HCT116 (cell line): ENCODE results near the gene PHACTR1. TPM values are rescaled to one million over a fixed set of nuclear protein-coding genes. Genes with fewer than 3 reads are reported as not detected.

Experiments
- ATAC-seq: fragments of 200-7000 bp; cut with Tn5 transposase; 2 replicates; pipeline ENCODE4 v1.9.1; 2020; ENCODE audit warnings: mild to moderate bottlenecking, moderate library complexity
- BruUV-seq: library from RNA; stranded (reverse); fragments of 400-500 nt; replicated peaks from 2 replicates; lab custom pipeline; 2021; lab: Mats Ljungman, UMichigan
- CTCF ChIA-PET: fragments of 300-600 bp; sonication (Branson Sonifier 250); formaldehyde crosslinking; loops from one replicate; lab custom pipeline; 2021; ENCODE audit warnings: antibody characterized with exemption; lab: Charles Lee
- POLR2A ChIA-PET: fragments of 300-600, 350-600 bp; sonication (Branson Sonifier 250); formaldehyde crosslinking; loops from one replicate; lab custom pipeline; 2021; ENCODE audit warnings: antibody characterized with exemption; lab: Charles Lee
- RAD21 ChIA-PET, 2 experiments: fragments of 300-600 bp; sonication (Branson Sonifier 250); formaldehyde crosslinking; loops; one replicate each; lab custom pipeline; 2023; ENCODE audit warnings: low total read pairs in 2 of 2; ENCODE audit not compliant: uncharacterized antibody in 2 of 2, unreplicated experiment in 2 of 2, low non-redundant PET in 1 of 2; lab: Charles Lee
- DNase-seq: peaks from one replicate; pipeline ENCODE4 v3.0.0-alpha.2; 2010; ENCODE audit warnings: low read depth, low spot score
- H2AFZ ChIP-seq: fragments of 200-600 bp; shearing (Covaris generic), sonication (generic); 2 replicates; pipeline ENCODE4 v1.6.1; 2017; ENCODE audit warnings: low read depth, mixed run types, mixed read lengths, antibody characterized with exemption, low read length; ENCODE audit not compliant: poor library complexity, severe bottlenecking
- H3K27ac ChIP-seq: 2 replicates; pipeline ENCODE4 v1.5.1; 2012; ENCODE audit warnings: low read depth, low read length
- H3K27me3 ChIP-seq: fragments of 200-600 bp; sonication (generic); 2 replicates; pipeline ENCODE4 v1.6.1; 2016; ENCODE audit warnings: mixed run types, low read length, mixed read lengths; ENCODE audit not compliant: insufficient read depth
- H3K36me3 ChIP-seq, 2 experiments: fragments of 200-500 bp in 1 of 2; fragments of 200-600 bp in 1 of 2; sonication (Bioruptor generic) in 1 of 2; sonication (generic) in 1 of 2; 2 replicates each; pipeline versions ENCODE4 v1.5.1 to v1.6.1; 2014 to 2016; ENCODE audit warnings: low read length in 2 of 2, inconsistent platforms in 1 of 2, mixed read lengths in 1 of 2, mixed run types in 1 of 2; ENCODE audit not compliant: insufficient read depth in 2 of 2, control insufficient read depth in 1 of 2
- H3K4me1 ChIP-seq, 2 experiments: fragments of 200-600 bp in 1 of 2; sonication (generic) in 1 of 2; 2 replicates each; pipeline versions ENCODE4 v1.5.1 to v1.6.1; 2012 to 2017; ENCODE audit warnings: low read length in 2 of 2, inconsistent platforms in 1 of 2, mild to moderate bottlenecking in 1 of 2, mixed read lengths in 1 of 2, mixed run types in 1 of 2, moderate library complexity in 1 of 2; ENCODE audit not compliant: insufficient read depth in 2 of 2, control insufficient read depth in 1 of 2
- H3K4me2 ChIP-seq: fragments of 200-600 bp; sonication (generic); 2 replicates; pipeline ENCODE4 v1.6.1; 2017; ENCODE audit warnings: mixed run types, low read length, mixed read lengths
- H3K4me3 ChIP-seq, 2 experiments: fragments of 200-600 bp in 1 of 2; sonication (generic) in 1 of 2; replicated peaks in 1 of 2; 2 replicates each; pipeline ENCODE4 v1.5.1; 2011 to 2016; ENCODE audit warnings: low read length in 2 of 2, control low read depth in 1 of 2, low read depth in 1 of 2, mild to moderate bottlenecking in 1 of 2, mixed read lengths in 1 of 2, mixed run types in 1 of 2
- H3K79me2 ChIP-seq: fragments of 200-600 bp; sonication (generic); 2 replicates; pipeline ENCODE4 v1.6.1; 2017; ENCODE audit warnings: mild to moderate bottlenecking, mixed run types, low read length, moderate library complexity, mixed read lengths; ENCODE audit not compliant: insufficient read depth
- H3K9ac ChIP-seq: fragments of 200-600 bp; sonication (generic); 2 replicates; pipeline ENCODE4 v1.6.1; 2016; ENCODE audit warnings: low read length, mixed read lengths
- H3K9me2 ChIP-seq: fragments of 200-600 bp; sonication (generic), shearing (Covaris generic); 2 replicates; pipeline ENCODE4 v1.6.1; 2017; ENCODE audit warnings: mixed run types, mild to moderate bottlenecking, moderate library complexity; ENCODE audit not compliant: insufficient read depth
- H3K9me3 ChIP-seq, 2 experiments: fragments of 200-500 bp in 1 of 2; fragments of 200-600 bp in 1 of 2; sonication (Bioruptor generic) in 1 of 2; sonication (generic) in 1 of 2; 2 replicates each; pipeline ENCODE4 v1.6.1; 2014 to 2017; ENCODE audit warnings: low read length in 2 of 2, mixed read lengths in 2 of 2, inconsistent platforms in 1 of 2, low read depth in 1 of 2, mild to moderate bottlenecking in 1 of 2, mixed run types in 1 of 2, moderate library complexity in 1 of 2; ENCODE audit not compliant: control insufficient read depth in 1 of 2, insufficient read depth in 1 of 2
- H4K20me1 ChIP-seq: fragments of 200-600 bp; sonication (generic), shearing (Covaris generic); 2 replicates; pipeline ENCODE4 v1.6.1; 2017; ENCODE audit warnings: mixed run types, mild to moderate bottlenecking, moderate library complexity; ENCODE audit not compliant: insufficient read depth
- CBX3 ChIP-seq: IDR thresholded peaks from 2 replicates; pipeline ENCODE4 v1.6.1; 2012; ENCODE audit warnings: low read depth
- CEBPB ChIP-seq: IDR thresholded peaks from 2 replicates; pipeline ENCODE4 v1.6.1; 2012; ENCODE audit warnings: low read depth
- CTCF ChIP-seq, 3 experiments: fragments of 200-600 bp in 1 of 3; sonication (generic) in 1 of 3; IDR thresholded peaks in 2 of 3; conservative IDR thresholded peaks in 1 of 3; 2 replicates each; pipeline ENCODE4 v1.5.1; 2012 to 2017; ENCODE audit warnings: low read depth in 2 of 3, low read length in 2 of 3, antibody characterized with exemption in 1 of 3, borderline replicate concordance in 1 of 3, control low read depth in 1 of 3, mild to moderate bottlenecking in 1 of 3, mixed read lengths in 1 of 3, mixed run types in 1 of 3, moderate library complexity in 1 of 3; ENCODE audit not compliant: insufficient read depth in 1 of 3
- ELF1 ChIP-seq: IDR thresholded peaks from 2 replicates; pipeline ENCODE4 v1.6.1; 2012; ENCODE audit warnings: low read depth, borderline replicate concordance
- EZH2 ChIP-seq: fragments of 200-600 bp; sonication (generic); IDR thresholded peaks from 2 replicates; pipeline ENCODE4 v1.6.1; 2017; ENCODE audit warnings: antibody characterized with exemption, mixed run types
- EZH2phosphoT487 ChIP-seq: fragments of 200-600 bp; IDR thresholded peaks from 2 replicates; pipeline ENCODE4 v1.6.1; 2018; ENCODE audit warnings: antibody characterized with exemption, borderline replicate concordance
- FOSL1 ChIP-seq: IDR thresholded peaks from 2 replicates; pipeline ENCODE4 v1.6.1; 2012; ENCODE audit warnings: low read depth
- POLR2A ChIP-seq: IDR thresholded peaks from 2 replicates; pipeline ENCODE4 v1.7.0; 2011; ENCODE audit warnings: borderline replicate concordance; ENCODE audit not compliant: insufficient read depth, insufficient read length; ENCODE audit errors: extremely low read depth
- SIN3A ChIP-seq: IDR thresholded peaks from 2 replicates; pipeline ENCODE4 v1.6.1; 2012; ENCODE audit warnings: low read depth
- SP1 ChIP-seq: IDR thresholded peaks from 2 replicates; pipeline ENCODE4 v1.6.1; 2012; ENCODE audit warnings: low read depth
- SRF ChIP-seq: IDR thresholded peaks from 2 replicates; pipeline ENCODE4 v1.6.1; 2012; ENCODE audit warnings: low read depth
- ZFX ChIP-seq: fragments of 450-650 bp; IDR thresholded peaks from 2 replicates; pipeline ENCODE4 v1.6.1; 2017
- ZNF274 ChIP-seq: fragments of 200-500 bp; sonication (Bioruptor generic); IDR thresholded peaks from 2 replicates; pipeline ENCODE4 v1.6.1; 2014; ENCODE audit warnings: mild to moderate bottlenecking, low read depth, low read length, inconsistent platforms
- intact Hi-C: fragments of 100-400 bp; cut with micrococcal nuclease; formaldehyde crosslinking; loops from 2 replicates; pipeline ENCODE4 v1.10.0; 2022
- total RNA-seq: library from RNA; stranded (reverse); gene quantifications from one replicate; pipeline ENCODE4 v1.2.1, GENCODE V29; 2021; ENCODE audit not compliant: unreplicated experiment

The PHACTR1 gene
- total RNA-seq, 1 experiment from 2014 or later, result 0.17 TPM

- peaks cover 37% of the 10 kb centered on the region for H3K27me3 ChIP-seq
- CTCF ChIA-PET, result no interaction called here
- no peaks in the 10 kb centered on the region for H3K36me3 ChIP-seq
- no peak overlapping the region for H3K4me2 ChIP-seq
- intact Hi-C loops, result no loop called here
- ATAC-seq (no peak), DNase-seq (no peak)
- TF ChIP-seq EZH2phosphoT487 (no peak), ZFX (no peak), SRF (no peak), POLR2A (no peak), SIN3A (no peak), EZH2 (no peak), ZNF274 (no peak), CEBPB (no peak), FOSL1 (no peak), SP1 (no peak), CBX3 (no peak), ELF1 (no peak), CTCF (IDR thresholded peaks at IDR 0.05 in 2 of 3, conservative IDR thresholded peaks at IDR 0.05 in 1 of 3; ENCODE audit: borderline replicate concordance in 1 of 3, insufficient read depth in 1 of 3, low read depth in 2 of 3, low read length in 2 of 3) (no peak)
- H4K20me1 ChIP-seq, result no peaks in the 10 kb centered on the region
- POLR2A ChIA-PET, result no interaction called here
- RAD21 ChIA-PET, result no interaction called here
- no peaks in the 10 kb centered on the region for H3K4me1 ChIP-seq
- H2AFZ ChIP-seq, result no peak overlapping the region
- no peaks in the 10 kb centered on the region for H3K79me2 ChIP-seq
- no peak overlapping the region for H3K27ac ChIP-seq
- no peaks in the 10 kb centered on the region; the same call in 1 of the 2 replicates for H3K9me2 ChIP-seq
- BruUV-seq, result no TSS peak
- H3K9me3 ChIP-seq, result no peaks in the 10 kb centered on the region
- no peak overlapping the region for H3K4me3 ChIP-seq
- H3K9ac ChIP-seq, result no peak overlapping the region
These were observed 484.8 kb downstream of the PHACTR1 start for GRCh38 chr6:13201336-13201735.
